Nephron (organoid): ENCODE results near the gene F11R.
"Not testable (repeated sequence)": the region's sequence is repeated elsewhere in the genome, so short reads cannot be mapped to it uniquely, and the experiment has no call there.

Experiments
- H3K27ac Mint-ChIP-seq, 3 experiments: 2 replicates each; pipeline ENCODE4 v1.8.0; 2020; ENCODE audit warnings: mixed read lengths in 3 of 3, mild to moderate bottlenecking in 2 of 3, moderate library complexity in 1 of 3
- H3K27me3 Mint-ChIP-seq: 2 replicates; pipeline ENCODE4 v1.8.0; 2021; ENCODE audit warnings: low read depth, mild to moderate bottlenecking, moderate library complexity, mixed read lengths
- H3K36me3 Mint-ChIP-seq: 2 replicates; pipeline ENCODE4 v1.8.0; 2020; ENCODE audit warnings: low read depth, mixed read lengths
- H3K4me1 Mint-ChIP-seq: 2 replicates; pipeline ENCODE4 v1.8.0; 2020; ENCODE audit warnings: mixed read lengths
- H3K4me3 Mint-ChIP-seq, 3 experiments: 2 replicates each; pipeline ENCODE4 v1.8.0; 2020; ENCODE audit warnings: mild to moderate bottlenecking in 3 of 3, mixed read lengths in 3 of 3, moderate library complexity in 2 of 3
- H3K9me3 Mint-ChIP-seq: 2 replicates; pipeline ENCODE4 v1.8.0; 2020; ENCODE audit warnings: mixed read lengths
- TF ChIP-seq, protein P1 (sequence below), 3 experiments: fragments of 200-600 bp; sonication (generic); IDR thresholded peaks; one replicate each; pipeline ENCODE4 v1.5.0; 2021; ENCODE audit warnings: antibody characterized with exemption in 3 of 3; ENCODE audit not compliant: unreplicated experiment in 3 of 3

The F11R gene

DNA sequence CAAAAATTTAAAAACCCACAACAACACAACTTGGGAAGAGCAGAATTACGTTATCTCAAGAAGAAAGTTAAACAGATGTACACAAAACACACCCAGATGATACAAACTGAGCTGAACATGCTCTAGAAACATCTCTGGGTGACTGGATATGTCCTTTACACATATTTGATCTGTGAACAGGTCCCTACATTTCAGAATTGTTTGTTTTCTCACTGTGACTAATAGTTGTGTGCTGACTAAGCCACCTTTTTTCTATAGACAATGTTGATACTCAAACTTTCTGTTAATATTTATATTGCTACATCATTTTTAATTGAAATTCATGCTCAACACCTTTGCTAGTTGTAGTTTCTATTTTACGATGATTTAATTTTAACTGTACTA lies 1.0 kb upstream of the F11R start:
- H3K27ac Mint-ChIP-seq: peak overlapping the region in 1 of 3 experiments; percentile 94
- TF ChIP-seq, protein P1, sequence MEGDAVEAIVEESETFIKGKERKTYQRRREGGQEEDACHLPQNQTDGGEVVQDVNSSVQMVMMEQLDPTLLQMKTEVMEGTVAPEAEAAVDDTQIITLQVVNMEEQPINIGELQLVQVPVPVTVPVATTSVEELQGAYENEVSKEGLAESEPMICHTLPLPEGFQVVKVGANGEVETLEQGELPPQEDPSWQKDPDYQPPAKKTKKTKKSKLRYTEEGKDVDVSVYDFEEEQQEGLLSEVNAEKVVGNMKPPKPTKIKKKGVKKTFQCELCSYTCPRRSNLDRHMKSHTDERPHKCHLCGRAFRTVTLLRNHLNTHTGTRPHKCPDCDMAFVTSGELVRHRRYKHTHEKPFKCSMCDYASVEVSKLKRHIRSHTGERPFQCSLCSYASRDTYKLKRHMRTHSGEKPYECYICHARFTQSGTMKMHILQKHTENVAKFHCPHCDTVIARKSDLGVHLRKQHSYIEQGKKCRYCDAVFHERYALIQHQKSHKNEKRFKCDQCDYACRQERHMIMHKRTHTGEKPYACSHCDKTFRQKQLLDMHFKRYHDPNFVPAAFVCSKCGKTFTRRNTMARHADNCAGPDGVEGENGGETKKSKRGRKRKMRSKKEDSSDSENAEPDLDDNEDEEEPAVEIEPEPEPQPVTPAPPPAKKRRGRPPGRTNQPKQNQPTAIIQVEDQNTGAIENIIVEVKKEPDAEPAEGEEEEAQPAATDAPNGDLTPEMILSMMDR (IDR thresholded peaks at IDR 0.05; ENCODE audit: unreplicated experiment in 3 of 3): no peak
- peaks cover 56% of the 10 kb centered on the region for H3K27me3 Mint-ChIP-seq
- peaks cover 15% of the 10 kb centered on the region for H3K4me1 Mint-ChIP-seq
- peak overlapping the region; percentile 85 to 89 (median 89) for H3K4me3 Mint-ChIP-seq
- no peaks in the 10 kb centered on the region for H3K9me3 Mint-ChIP-seq
- peaks cover 2% of the 10 kb centered on the region for H3K36me3 Mint-ChIP-seq

DNA sequence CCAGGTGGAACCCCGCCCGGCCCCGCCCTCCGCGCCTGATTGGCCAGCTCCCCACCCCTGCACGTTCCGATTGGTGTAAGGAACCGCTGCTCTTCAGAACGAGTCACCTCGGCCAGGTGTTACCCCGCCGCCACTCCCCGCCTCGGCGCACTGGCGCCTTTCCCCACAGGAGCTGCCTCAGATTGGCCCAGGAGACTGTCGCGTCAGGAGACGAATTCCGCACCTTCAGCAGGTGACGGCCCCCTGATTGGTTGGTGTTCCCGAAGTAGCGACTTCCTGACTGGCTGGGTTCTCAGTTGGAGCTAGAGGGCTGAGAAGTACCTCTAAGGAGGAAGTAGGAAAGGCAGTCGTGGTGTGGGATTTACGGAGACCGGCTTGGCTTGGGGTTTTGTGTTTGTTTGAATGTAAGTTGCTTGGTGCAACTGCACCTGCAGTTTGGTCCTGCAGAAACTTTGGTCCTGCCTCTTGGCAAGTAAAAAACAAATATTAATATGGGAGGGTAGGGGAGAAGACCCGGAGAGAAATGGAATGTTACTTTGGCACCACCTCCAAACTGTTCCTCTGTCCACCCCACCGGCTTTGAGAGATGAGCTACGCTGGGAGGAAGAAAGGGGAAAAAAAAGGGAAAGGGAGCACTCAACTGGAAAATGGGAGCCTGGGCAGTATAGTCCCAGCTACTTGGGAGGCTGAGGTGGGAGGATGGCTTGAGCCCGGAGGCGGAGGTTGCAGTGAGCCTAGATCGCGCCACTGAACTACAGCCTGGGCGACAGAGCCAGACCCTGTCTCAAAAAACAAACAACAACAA lies 415 bp upstream of the F11R start:
- Mint-ChIP-seq H3K9me3 (no peaks in the 10 kb centered on the region), H3K4me3 (peak overlapping the region; percentile 85 to 89 (median 89)), H3K4me1 (peaks cover 15% of the 10 kb centered on the region), H3K27me3 (peaks cover 56% of the 10 kb centered on the region), H3K27ac (peak overlapping the region; percentile 62 to 94 (median 81)), H3K36me3 (no peaks in the 10 kb centered on the region)
- TF ChIP-seq, protein P1 (IDR thresholded peaks at IDR 0.05; ENCODE audit: unreplicated experiment in 3 of 3): no peak

DNA sequence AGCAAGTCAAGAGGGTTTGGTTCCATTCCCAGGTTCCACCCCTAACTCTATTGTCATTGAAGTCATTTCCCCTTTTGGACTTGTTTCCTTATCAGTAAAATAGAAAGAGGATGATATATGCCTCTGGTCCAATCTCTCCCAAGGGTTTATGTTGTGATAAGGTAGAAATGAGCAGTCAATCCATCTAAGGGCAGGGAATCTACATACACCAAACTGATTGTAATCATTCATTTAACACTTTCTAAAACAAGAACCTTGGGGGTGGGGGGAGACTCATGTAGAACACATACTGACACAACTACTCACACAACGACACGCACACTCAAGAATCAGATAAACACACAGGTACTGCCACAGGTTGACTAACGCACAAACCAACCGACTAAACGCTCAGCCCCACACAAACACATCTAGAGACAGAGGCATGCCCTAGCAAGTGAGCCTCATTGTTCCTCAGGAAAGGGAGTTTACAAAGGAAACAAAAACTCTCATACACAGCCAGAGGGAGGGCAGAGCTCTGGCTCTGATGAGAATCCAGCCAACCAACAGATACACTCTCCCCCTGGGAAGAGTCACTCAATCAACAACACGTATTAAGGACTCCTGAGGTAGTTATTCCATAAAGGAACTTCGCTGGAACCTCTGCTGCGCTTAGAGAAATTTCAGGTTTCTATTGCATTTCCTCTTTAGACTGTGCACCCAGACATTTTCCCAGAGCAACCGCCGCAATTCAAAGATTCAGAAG lies 1.0 kb downstream of the F11R start:
- Mint-ChIP-seq H3K27me3 (peaks cover 56% of the 10 kb centered on the region), H3K36me3 (no peaks in the 10 kb centered on the region), H3K4me1 (peaks cover 15% of the 10 kb centered on the region), H3K27ac (peak overlapping the region; percentile 9 to 94 (median 81)), H3K4me3 (peak overlapping the region; percentile 85 to 89 (median 89)), H3K9me3 (no peaks in the 10 kb centered on the region)
- TF ChIP-seq, protein P1 (IDR thresholded peaks at IDR 0.05; ENCODE audit: unreplicated experiment in 3 of 3): no peak

DNA sequence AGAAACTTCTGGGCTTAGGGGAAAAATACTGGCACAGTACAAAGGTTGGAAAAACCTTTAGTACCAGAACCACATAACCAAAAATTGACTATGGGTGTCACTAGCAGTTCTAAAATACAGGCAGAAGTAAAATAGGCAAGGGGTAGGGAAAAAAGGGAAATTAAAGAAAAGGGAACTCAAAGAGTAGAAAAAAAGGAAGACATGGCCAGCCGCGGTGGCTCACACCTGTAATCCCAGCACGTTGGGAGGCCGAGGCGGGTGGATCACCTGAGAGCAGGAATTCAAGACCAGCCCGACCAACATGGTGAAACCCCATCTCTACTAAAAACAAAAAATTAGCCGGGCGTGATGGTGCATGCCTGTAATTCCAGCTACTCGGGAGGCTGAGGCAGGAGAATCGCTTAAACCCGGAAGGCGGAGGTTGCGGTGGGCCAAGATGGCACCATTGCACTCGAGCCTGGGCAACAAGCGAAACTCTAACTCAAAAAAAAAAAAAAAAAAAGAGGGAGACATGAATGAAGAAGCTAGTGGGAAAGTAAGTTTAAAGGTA lies 1.8 kb downstream of the F11R start:
- Mint-ChIP-seq H3K4me1 (peaks cover 16% of the 10 kb centered on the region), H3K27me3 (peaks cover 56% of the 10 kb centered on the region), H3K4me3 (peak overlapping the region; percentile 85 to 89 (median 89))
- H3K9me3 Mint-ChIP-seq, H3K36me3 Mint-ChIP-seq, H3K27ac Mint-ChIP-seq: not testable (repeated sequence)

DNA sequence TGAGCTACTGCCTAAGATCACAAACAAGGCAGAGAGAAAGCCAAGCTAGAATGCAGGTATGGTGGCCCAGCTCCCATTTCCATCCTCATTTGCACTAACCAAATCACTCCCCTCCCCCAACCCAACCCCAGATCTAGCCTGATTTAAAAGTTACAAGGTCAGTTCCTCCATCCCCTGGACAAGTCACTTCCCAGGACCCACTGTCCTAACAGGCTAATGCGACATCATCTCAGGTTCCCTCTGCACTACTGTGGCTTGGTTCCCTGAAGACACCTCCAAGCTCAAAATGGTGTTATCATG lies 2.4 kb downstream of the F11R start:
- TF ChIP-seq, protein P1 (IDR thresholded peaks at IDR 0.05; ENCODE audit: unreplicated experiment in 3 of 3): no peak
- peak overlapping the region in 1 of 3 experiments; percentile 72 for H3K4me3 Mint-ChIP-seq
- peaks cover 53% of the 10 kb centered on the region for H3K27me3 Mint-ChIP-seq
- H3K27ac Mint-ChIP-seq: no peak overlapping the region
- H3K9me3 Mint-ChIP-seq: no peaks in the 10 kb centered on the region
- no peaks in the 10 kb centered on the region for H3K36me3 Mint-ChIP-seq
- peaks cover 22% of the 10 kb centered on the region for H3K4me1 Mint-ChIP-seq
